ENCODE measurements around the gene TMEM219. TPM values are rescaled to one million over a fixed set of nuclear protein-coding genes. Genes with fewer than 3 reads are reported as not detected.

TMEM219 gene
- total RNA-seq, 1 donor from 2014 or later: 50.6 TPM

DNA sequence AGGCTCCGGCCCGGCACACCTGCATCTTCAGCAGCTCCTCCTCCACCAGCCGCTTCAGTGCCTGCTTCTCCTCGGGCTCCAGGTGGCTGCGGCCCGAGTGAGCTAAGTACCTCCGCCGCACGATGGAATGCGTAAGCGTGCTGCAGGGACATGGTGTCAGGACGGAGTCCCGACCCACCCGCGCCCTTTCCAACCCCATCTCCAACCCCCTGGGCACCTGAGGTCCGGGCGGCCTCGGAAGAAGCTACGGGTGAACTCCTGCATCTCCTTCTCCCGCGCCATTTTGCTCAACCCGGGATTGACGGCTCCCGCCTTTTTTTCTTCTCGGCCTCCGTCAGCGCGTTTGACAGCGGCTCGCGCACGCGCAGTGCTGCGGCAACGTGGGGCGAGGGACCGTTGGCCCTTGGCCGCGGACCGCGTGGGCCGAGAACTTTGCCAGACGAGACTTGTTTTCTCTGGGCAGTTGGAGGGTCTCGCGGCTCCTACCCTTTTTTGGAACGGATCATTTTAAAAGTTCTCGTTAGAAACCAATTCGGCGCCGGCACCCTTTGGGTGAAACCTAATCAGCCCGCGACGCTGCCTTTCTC, 33.5 kb downstream of the TMEM219 start, which contains the start of gene HIRIP3:
Gene HIRIP3 (minus strand): TSS at position 294 of the 587 bp plus-strand sequence. CDS start 12 bp downstream, at position 282.
- peak; percentile 52 to 76 for DNase-seq (ENCODE audit: low read depth in 2 of 2)

DNA sequence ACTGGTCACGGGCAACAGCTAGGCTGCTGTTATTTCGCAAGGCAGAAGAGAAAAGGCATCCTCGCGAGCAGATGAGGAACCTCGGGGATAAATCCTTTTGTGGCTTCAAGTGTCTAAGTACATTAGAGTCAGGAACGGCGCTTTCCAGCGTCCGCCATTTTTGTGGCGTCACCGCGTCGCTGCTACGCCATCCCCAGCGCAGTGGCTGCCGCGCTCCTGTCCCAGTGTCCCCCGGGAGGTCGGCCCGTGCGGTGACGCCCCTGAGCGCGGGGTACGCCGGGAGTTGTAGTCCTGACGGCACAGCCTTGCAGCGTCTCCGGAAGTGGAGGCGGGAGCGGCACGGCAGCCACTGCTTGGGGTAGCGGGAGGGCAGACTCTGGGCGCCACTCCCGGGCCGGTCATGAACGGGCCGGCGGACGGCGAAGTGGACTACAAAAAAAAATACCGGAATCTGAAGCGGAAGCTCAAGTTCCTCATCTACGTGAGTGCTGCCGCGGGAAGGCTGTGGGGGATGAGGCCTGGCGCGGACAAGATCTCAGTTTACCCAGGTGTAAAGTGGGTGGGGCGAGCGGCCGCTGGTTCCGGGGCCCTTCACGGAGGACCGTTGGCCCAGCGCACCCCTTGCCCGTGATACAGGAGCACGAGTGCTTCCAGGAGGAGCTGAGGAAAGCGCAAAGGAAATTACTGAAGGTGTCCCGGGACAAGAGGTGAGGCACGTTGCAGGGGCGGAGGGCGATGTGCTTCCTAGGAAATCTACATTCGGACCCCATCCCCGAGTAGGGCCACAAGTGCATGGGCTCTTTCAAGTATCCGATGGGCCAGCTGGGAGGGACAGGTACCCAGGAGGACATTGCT, 34.3 kb downstream of the TMEM219 start, which contains the start of gene INO80E:
Gene INO80E (plus strand): TSS at position 331 of the 855 bp plus-strand sequence. CDS start 70 bp downstream, at position 401.
- DNase-seq (ENCODE audit: low read depth in 2 of 2): peak; percentile 89 to 96

DNA sequence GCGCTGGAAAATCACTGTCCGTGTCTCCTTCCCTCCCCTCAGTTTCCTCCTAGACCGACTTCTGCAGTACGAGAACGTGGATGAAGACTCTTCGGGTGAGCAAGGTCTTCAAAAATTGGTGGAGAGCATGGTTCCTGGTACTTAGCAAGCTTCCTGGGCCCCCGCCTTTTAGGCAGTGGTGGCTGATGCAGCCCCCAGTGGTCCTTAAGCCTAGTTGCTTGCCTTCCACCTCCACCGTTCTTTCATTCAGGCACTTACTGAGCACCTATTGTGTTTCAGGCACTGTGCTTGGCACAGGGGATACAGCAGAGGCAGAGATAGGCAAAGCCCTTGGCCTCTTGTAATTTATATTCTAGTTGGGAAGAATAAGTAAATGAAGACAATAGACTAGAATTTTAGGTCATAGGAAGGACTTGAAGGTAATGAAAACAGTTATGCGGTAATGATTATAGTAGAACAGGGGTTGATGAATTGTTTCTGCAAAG, 34.9 kb downstream of the TMEM219 start:
- no peak for DNase-seq (ENCODE audit: low read depth in 2 of 2)

DNA sequence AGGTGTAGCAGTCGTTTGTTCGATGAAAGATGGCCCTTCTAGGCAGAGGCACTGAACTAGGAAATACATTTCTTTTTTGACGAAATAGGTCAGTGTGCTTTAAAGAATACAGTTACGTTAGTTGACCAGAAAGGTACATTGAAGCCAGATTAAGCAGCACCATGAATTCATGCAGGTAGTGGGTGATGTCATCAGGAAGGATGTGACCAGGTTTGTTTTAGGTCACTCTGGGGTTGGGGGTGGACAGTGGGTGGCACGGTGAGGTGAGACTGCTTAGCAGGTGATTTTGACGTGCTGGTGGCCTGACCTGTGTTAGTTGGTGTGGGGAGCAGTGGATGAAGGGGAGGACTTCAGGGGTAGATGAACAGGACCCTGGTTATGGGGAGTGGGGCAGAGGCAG, 37.7 kb downstream of the TMEM219 start:
- no peak for DNase-seq (ENCODE audit: low read depth in 2 of 2)

- DNase-seq (ENCODE audit: low read depth in 2 of 2): no peak
Measured at GRCh38 chr16:30000735-30001631, 39.1 kb downstream of the TMEM219 start.

DNA sequence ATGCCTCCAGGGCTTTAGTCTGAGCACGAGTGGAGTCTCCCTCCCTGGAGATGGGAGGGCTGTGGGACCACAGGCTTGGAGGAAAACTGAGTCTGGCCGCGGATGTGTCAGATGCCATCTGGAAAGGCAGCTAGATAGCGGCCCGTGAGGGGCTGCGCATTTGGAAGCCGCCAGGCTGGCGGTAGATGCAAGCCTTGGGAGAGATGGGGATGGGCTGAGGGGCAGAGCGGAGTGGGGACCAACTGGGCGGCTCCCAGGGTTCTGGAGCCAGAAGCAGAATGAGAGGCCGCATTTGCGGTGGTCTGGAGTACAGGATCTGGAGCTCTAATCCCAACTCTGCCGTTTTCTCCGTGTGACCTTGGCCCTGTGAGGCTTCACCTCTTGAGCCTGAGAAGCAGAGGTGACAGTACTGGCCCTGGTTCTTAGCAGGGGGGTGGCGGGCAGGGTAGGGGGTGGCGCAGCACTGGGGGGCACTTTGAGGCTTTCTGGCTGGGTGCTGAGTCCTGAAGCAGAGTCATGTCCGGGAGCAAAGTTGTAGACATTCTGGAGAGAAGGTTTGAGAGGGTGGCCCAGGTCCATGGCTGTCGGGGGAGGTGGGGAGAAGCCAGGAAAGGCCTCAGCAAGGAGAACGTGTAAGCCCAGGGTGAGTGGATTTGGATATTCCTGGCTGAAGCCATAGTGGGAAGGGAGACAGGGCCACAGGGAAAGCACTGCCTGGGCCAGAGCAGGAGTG, 40.9 kb downstream of the TMEM219 start:
- DNase-seq (ENCODE audit: low read depth in 2 of 2): no peak

- DNase-seq (ENCODE audit: low read depth in 2 of 2): no peak
Measured at GRCh38 chr16:30003670-30004423, 42.0 kb downstream of the TMEM219 start.

- no peak for DNase-seq (ENCODE audit: low read depth in 2 of 2)
Measured at GRCh38 chr16:30004424-30004776, 42.5 kb downstream of the TMEM219 start.

GRCh38 chr16:30004811-30005242, 42.9 kb downstream of the TMEM219 start:
- DNase-seq (ENCODE audit: low read depth in 2 of 2): no peak

DNA sequence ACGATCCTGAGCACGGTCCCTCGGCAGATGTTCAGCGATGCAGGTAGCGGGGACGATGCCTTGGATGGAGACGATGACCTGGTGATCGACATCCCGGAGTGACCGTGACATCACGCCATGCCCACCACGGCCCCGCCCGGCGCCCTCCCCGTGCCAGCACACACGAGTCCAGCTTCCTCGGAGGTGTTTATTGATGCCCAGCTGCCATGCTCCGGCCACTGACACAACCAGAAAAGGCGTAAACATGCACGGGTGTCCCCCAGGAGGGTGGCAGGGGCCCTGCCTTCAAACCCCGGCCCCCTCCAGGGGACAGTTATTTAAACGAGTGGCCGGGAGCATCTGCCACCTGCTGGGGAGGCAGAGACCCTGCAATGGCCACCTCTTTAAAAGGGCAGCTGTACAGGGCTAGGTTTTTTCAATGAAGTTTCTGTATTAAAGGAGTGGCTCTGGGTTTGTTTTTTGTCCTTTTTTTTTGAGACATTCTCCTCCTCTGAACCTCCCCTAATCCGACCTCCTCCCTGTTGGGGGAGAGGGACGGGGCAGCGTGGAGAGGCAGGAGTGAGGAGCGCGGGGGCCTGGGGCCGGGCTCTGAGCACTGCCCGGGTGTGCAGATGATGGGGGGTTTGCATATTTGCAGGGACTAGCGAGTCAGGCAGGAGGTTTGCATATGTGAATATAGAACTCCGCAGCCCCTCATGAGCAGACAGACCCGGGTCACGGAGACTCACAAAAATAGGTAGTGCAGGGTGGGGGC, 43.6 kb downstream of the TMEM219 start:
- DNase-seq (ENCODE audit: low read depth in 2 of 2): peak; percentile 25 to 61

- DNase-seq (ENCODE audit: low read depth in 2 of 2): no peak
Measured at GRCh38 chr16:30006095-30006473, 44.2 kb downstream of the TMEM219 start.

GRCh38 chr16:30006659-30007377, 44.9 kb downstream of the TMEM219 start:
- no peak for DNase-seq (ENCODE audit: low read depth in 2 of 2)

DNA sequence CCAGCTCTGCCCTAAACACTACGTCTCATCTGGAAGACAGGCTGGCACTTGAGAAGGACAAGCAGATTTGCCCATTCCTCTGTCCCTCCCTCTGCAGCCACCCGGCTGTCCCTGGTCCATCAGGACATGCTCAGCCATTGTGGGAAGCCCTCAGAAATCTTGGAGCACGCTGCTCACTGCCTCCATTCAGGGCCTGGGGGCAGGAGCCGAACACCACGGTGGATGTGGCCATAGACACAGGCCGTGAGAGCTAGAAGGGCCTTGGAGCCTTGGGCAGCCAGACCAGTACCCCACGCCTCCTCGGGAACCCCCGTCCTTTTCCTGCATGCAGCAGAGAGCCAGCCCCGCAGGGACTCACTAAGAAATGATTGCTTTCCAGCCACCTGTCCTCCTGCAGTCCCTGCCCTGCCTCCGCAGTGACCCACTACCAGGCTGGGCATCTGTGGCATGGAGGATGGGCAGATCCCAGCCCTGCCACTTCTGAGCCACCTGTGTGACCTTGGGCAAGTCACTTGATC, 45.6 kb downstream of the TMEM219 start:
- DNase-seq (ENCODE audit: low read depth in 2 of 2): no peak

DNA sequence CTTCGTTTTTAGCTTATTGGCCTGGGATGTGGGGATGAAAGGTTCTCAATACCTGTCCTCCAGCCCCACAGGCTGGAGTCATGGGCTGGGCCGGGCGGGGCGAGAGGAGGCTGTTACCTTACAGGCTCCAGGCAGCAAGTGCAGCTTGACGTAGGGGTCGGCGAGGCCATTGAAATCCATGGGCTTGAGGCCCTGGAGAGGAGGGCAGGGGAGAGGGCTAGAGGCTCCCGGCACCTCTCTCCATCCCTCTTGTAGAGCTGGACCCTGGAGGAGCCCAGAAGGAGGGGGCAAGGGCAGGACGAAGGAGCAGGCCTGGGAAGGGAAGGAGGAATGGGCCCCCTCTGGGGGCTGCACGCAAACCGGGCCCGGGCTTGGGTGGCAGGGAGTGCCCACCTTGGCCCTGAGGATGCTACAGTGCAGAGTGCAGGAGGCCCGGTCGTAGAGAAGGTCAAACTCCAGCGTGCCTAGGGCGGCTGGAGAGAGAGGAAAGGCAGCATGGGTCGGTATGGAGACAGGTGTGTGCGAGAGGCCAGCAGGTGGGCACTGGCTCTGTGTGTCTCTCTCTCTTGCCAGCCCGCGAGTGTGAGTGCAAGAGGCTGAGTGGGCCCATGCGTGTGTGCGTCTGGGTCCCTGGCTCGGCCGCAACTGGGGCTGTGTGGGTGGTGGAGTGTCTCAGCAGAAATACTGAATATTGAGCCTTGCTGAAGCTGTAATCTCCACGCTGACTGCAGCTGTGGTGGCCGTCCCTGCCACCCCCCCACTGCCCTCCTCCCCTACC, 47.4 kb downstream of the TMEM219 start:
- no peak for DNase-seq (ENCODE audit: low read depth in 2 of 2)

- DNase-seq (ENCODE audit: low read depth in 2 of 2): no peak
Measured at GRCh38 chr16:30009990-30010843, 48.3 kb downstream of the TMEM219 start.

- no peak for DNase-seq (ENCODE audit: low read depth in 2 of 2)
Measured at GRCh38 chr16:30010844-30011713, 49.2 kb downstream of the TMEM219 start, which contains the start of gene DOC2A. Gene DOC2A, minus strand, starts transcription at chr16:30011027. Its CDS starts 805 bp downstream, at chr16:30010222.
